Neural cell (in vitro differentiated cells): ENCODE data around the gene GGCX. TPM values are rescaled to one million over a fixed set of nuclear protein-coding genes. Genes with fewer than 3 reads are reported as not detected.
A peak's percentile ranks its signal among the peaks of the same experiment; 100 is the strongest.

ENCODE experiments used
- H2AFZ ChIP-seq: fragments of 200-600, 300-800 bp; sonication (generic), shearing (Covaris generic); 2 replicates; pipeline ENCODE4 v1.6.0; 2014; ENCODE audit warnings: low read depth, mild to moderate bottlenecking, antibody characterized with exemption, low read length, moderate library complexity
- H3F3A ChIP-seq: fragments of 200-600 bp; shearing (Covaris generic); 2 replicates; pipeline ENCODE4 v1.6.1; 2016; ENCODE audit warnings: mild to moderate bottlenecking, moderate library complexity, mixed read lengths, antibody characterized with exemption, low read length; ENCODE audit not compliant: insufficient read depth, poor library complexity, severe bottlenecking
- H3K27ac ChIP-seq: fragments of 200-600, 300-800 bp; sonication (generic), shearing (Covaris generic); 2 replicates; pipeline ENCODE4 v1.5.1; 2014; ENCODE audit warnings: mild to moderate bottlenecking, low read length, moderate library complexity
- H3K27me3 ChIP-seq: fragments of 300-800, 200-600 bp; sonication (generic), shearing (Covaris generic); 2 replicates; pipeline ENCODE4 v1.6.0; 2014; ENCODE audit warnings: mild to moderate bottlenecking, low read depth, low read length, moderate library complexity; ENCODE audit not compliant: insufficient read depth
- H3K36me3 ChIP-seq: fragments of 300-800, 200-600 bp; sonication (generic), shearing (Covaris generic); 2 replicates; pipeline ENCODE4 v1.5.1; 2014; ENCODE audit warnings: mild to moderate bottlenecking, antibody characterized with exemption, low read length, moderate library complexity; ENCODE audit not compliant: insufficient read depth
- H3K4me2 ChIP-seq: fragments of 300-800, 200-600 bp; sonication (generic), shearing (Covaris generic); 2 replicates; pipeline ENCODE4 v1.6.0; 2014; ENCODE audit warnings: mild to moderate bottlenecking, low read length
- H3K4me3 ChIP-seq: fragments of 300-800, 200-600 bp; sonication (generic), shearing (Covaris generic); 2 replicates; pipeline ENCODE4 v1.5.1; 2014; ENCODE audit warnings: mild to moderate bottlenecking, low read length, moderate library complexity
- H3K79me2 ChIP-seq: fragments of 200-600 bp; shearing (Covaris generic); replicated peaks from 2 replicates; pipeline ENCODE4 v1.6.0; 2014; ENCODE audit warnings: mild to moderate bottlenecking, low read length, moderate library complexity; ENCODE audit not compliant: insufficient read depth
- H3K9ac ChIP-seq: fragments of 300-800, 200-600 bp; sonication (generic), shearing (Covaris generic); 2 replicates; pipeline ENCODE4 v1.6.1; 2016; ENCODE audit warnings: mild to moderate bottlenecking, low read length, mixed read lengths
- H3K9me2 ChIP-seq: fragments of 200-600 bp; shearing (Covaris generic); 2 replicates; pipeline ENCODE4 v1.6.1; 2016; ENCODE audit warnings: mild to moderate bottlenecking, low read length, mixed read lengths; ENCODE audit not compliant: insufficient read depth
- H3K9me3 ChIP-seq: fragments of 200-600, 300-800 bp; sonication (generic), shearing (Covaris generic); 2 replicates; pipeline ENCODE4 v1.6.1; 2016; ENCODE audit warnings: mild to moderate bottlenecking, mixed run types, low read length, moderate library complexity, mixed read lengths
- H4K20me1 ChIP-seq: fragments of 200-600 bp; shearing (Covaris generic); 2 replicates; pipeline ENCODE4 v1.6.1; 2016; ENCODE audit warnings: mild to moderate bottlenecking, mixed run types; ENCODE audit not compliant: insufficient read depth
- CTCF ChIP-seq: fragments of 450-650 bp; IDR thresholded peaks from 2 replicates; pipeline ENCODE4 v1.5.1; 2014; ENCODE audit warnings: antibody characterized with exemption, mild to moderate bottlenecking, moderate library complexity; ENCODE audit not compliant: poor library complexity, severe bottlenecking
- EZH2 ChIP-seq: fragments of 200-600, 300-800 bp; shearing (Covaris generic), sonication (generic); IDR thresholded peaks from 2 replicates; pipeline ENCODE4 v1.6.1; 2014; ENCODE audit warnings: antibody characterized with exemption, low read length, borderline replicate concordance, mild to moderate bottlenecking; ENCODE audit not compliant: insufficient read depth, poor library complexity, severe bottlenecking
- MXI1 ChIP-seq: fragments of 450-650 bp; conservative IDR thresholded peaks from 2 replicates; pipeline ENCODE4 v1.6.1; 2014; ENCODE audit warnings: antibody characterized with exemption, mild to moderate bottlenecking; ENCODE audit not compliant: poor library complexity, severe bottlenecking
- POLR2AphosphoS5 ChIP-seq: IDR thresholded peaks from 2 replicates; pipeline ENCODE4 v1.6.1; 2012
- REST ChIP-seq: IDR thresholded peaks from 2 replicates; pipeline ENCODE4 v1.6.1; 2012; ENCODE audit warnings: borderline replicate concordance
- SMC3 ChIP-seq: fragments of 450-650 bp; conservative IDR thresholded peaks from 2 replicates; pipeline ENCODE4 v1.6.1; 2014; ENCODE audit warnings: antibody characterized with exemption, mild to moderate bottlenecking, moderate library complexity; ENCODE audit not compliant: poor library complexity
- TAF1 ChIP-seq: IDR thresholded peaks from 2 replicates; pipeline ENCODE4 v1.6.1; 2012; ENCODE audit warnings: low read depth
- polyA plus RNA-seq: library from polyadenylated mRNA; depleted of rRNA; stranded (reverse); fragments of >200 nt; gene quantifications from 2 replicates; pipeline ENCODE4 v1.2.3, GENCODE V29; 2014

GGCX gene
- polyA plus RNA-seq, 1 donor from 2014 or later, result 41.4 TPM

GRCh38 chr2:85541753-85542457 is 19.4 kb downstream of the GGCX start:
- Histone ChIP-seq H3K9me2 (no peaks in the 10 kb centered on the region), H3F3A (peaks cover 6% of the 10 kb centered on the region), H3K4me3 (peak overlapping the region; percentile 91), H3K9me3 (no peaks in the 10 kb centered on the region), H3K79me2 (peaks cover 39% of the 10 kb centered on the region), H3K9ac (no peak overlapping the region), H3K36me3 (peaks cover 20% of the 10 kb centered on the region), H4K20me1 (peaks cover 23% of the 10 kb centered on the region), H3K27ac (no peak overlapping the region), H3K4me2 (peak overlapping the region; percentile 85), H2AFZ (no peak overlapping the region), H3K27me3 (no peaks in the 10 kb centered on the region)
- no peak for TF ChIP-seq POLR2AphosphoS5
- no peak for TF ChIP-seq SMC3
- TF ChIP-seq MXI1, result no peak
- TF ChIP-seq REST, result no peak
- TF ChIP-seq CTCF, result no peak
- no peak for TF ChIP-seq TAF1

- Histone ChIP-seq H3K36me3 (peaks cover 20% of the 10 kb centered on the region), H3K9me2 (no peaks in the 10 kb centered on the region), H3K4me3 (peak overlapping the region; percentile 91), H3K9me3 (no peaks in the 10 kb centered on the region), H3K27me3 (no peaks in the 10 kb centered on the region), H3K9ac (peak overlapping the region; percentile 99), H3F3A (peaks cover 6% of the 10 kb centered on the region), H3K79me2 (peaks cover 39% of the 10 kb centered on the region), H2AFZ (no peak overlapping the region), H3K4me2 (peak overlapping the region; percentile 85), H3K27ac (no peak overlapping the region), H4K20me1 (peaks cover 23% of the 10 kb centered on the region)
- TF ChIP-seq EZH2 (no peak), CTCF (no peak), MXI1 (no peak), REST (no peak), POLR2AphosphoS5 (no peak), TAF1 (no peak)
Observed at GRCh38 chr2:85541262-85541661, 20.0 kb downstream of the GGCX start.
